Measurements from ENCODE around the gene MID1.

MID1 gene

DNA sequence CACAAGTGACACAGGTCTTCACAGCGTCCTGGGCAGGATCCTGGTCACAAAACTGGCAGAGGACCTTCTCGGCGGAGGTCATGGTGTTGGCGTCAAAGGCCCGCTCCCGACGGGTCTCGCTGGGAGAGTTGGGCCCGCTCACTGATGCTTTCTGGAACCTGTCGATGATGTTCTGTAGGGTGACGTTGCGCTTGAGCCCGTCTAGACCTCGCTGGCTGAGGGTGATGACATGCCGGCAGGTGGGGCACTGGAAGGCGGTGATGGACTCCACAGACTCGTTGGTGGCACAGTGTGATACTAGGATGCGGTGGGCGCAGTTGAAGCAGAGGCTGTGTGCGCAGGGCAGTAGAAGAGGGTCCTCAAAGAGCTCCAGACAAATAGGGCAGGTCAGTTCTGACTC, 53.2 kb downstream of the MID1 start:
- TF ChIP-seq, protein P1, sequence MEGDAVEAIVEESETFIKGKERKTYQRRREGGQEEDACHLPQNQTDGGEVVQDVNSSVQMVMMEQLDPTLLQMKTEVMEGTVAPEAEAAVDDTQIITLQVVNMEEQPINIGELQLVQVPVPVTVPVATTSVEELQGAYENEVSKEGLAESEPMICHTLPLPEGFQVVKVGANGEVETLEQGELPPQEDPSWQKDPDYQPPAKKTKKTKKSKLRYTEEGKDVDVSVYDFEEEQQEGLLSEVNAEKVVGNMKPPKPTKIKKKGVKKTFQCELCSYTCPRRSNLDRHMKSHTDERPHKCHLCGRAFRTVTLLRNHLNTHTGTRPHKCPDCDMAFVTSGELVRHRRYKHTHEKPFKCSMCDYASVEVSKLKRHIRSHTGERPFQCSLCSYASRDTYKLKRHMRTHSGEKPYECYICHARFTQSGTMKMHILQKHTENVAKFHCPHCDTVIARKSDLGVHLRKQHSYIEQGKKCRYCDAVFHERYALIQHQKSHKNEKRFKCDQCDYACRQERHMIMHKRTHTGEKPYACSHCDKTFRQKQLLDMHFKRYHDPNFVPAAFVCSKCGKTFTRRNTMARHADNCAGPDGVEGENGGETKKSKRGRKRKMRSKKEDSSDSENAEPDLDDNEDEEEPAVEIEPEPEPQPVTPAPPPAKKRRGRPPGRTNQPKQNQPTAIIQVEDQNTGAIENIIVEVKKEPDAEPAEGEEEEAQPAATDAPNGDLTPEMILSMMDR (IDR thresholded peaks at IDR 0.05; ENCODE audit: insufficient read depth, low read length, poor library complexity, severe bottlenecking), result no peak
- Histone ChIP-seq H3K27me3 (replicated peaks; ENCODE audit: control insufficient read depth, insufficient read depth, low read length) (no peaks in the 10 kb centered on the region), H3K36me3 (ENCODE audit: control insufficient read depth, insufficient read depth, low read length) (no peaks in the 10 kb centered on the region), H3K4me3 (replicated peaks; ENCODE audit: low read depth, low read length) (no peak overlapping the region)
- no peak for DNase-seq (ENCODE audit: extremely low read depth, insufficient read length)

DNA sequence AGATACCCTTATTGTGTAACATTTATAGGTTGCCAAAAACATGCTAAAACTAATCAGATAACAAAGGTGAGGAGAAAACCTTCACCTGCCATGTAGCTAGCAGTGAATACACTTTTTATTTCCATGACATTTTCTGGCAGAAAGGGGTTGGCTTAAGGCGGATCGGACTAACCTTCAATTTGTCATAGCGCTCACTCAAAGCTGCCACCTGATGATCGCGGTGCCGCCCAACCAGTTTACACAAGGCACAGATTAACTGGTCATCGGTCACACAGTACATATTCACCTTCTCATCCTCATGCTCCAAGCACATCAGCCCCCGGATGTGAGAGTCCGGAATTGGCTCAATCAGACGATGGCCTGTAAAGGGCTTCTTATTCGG, 53.7 kb downstream of the MID1 start:
- DNase-seq (ENCODE audit: extremely low read depth, insufficient read length), result no peak

DNA sequence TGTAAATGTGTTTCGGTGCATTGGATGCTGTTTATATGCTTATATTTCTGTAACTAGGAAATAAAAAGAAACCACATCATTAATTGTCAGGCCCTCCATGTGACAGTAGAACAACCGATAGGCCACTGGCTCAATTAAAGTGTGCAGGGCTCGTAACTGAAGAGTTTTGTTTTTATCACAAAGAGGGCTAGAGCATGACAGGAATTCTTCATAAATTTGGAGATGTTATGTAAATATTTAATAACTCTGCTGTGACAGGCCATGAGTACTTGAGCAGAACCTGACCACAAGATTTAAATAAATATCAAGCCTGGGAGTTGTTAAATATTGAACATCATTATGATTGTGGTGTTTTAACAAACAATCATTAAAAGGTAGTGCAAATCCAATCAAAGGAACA, 55.9 kb downstream of the MID1 start:
- DNase-seq (ENCODE audit: extremely low read depth, insufficient read length), result no peak
- Histone ChIP-seq H3K36me3 (ENCODE audit: control insufficient read depth, insufficient read depth, low read length) (no peaks in the 10 kb centered on the region), H3K27me3 (replicated peaks; ENCODE audit: control insufficient read depth, insufficient read depth, low read length) (no peaks in the 10 kb centered on the region), H3K4me3 (replicated peaks; ENCODE audit: low read depth, low read length) (no peak overlapping the region)
- TF ChIP-seq, protein P1 (IDR thresholded peaks at IDR 0.05; ENCODE audit: insufficient read depth, low read length, poor library complexity, severe bottlenecking), result no peak

More for the DNA sequence above, 53.7 kb downstream of the MID1 start:
- Histone ChIP-seq H3K4me3 (replicated peaks; ENCODE audit: low read depth, low read length) (no peak overlapping the region), H3K27me3 (replicated peaks; ENCODE audit: control insufficient read depth, insufficient read depth, low read length) (no peaks in the 10 kb centered on the region), H3K36me3 (ENCODE audit: control insufficient read depth, insufficient read depth, low read length) (no peaks in the 10 kb centered on the region)
- TF ChIP-seq, protein P1 (IDR thresholded peaks at IDR 0.05; ENCODE audit: insufficient read depth, low read length, poor library complexity, severe bottlenecking), result no peak

DNA sequence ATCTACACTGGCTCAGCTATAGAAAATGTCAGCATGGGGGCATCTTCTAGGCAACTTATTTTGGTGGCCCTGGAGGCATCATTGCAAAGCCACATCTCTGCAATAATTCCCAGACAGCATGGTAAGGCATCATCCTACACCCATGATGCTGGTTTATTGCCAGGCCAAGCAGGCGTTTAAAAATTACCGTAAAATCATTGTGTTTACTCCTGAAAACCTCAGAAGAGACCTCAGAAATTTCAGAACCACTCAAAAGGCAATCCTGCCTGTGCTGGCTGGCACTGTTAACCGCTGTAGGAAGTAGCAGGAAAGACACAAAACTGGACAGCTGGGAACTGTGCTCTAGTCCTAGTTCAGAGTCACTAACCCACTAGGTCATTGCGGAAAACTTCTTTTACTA, 63.2 kb downstream of the MID1 start:
- Histone ChIP-seq H3K4me3 (replicated peaks; ENCODE audit: low read depth, low read length) (no peak overlapping the region), H3K36me3 (ENCODE audit: control insufficient read depth, insufficient read depth, low read length) (no peaks in the 10 kb centered on the region), H3K27me3 (replicated peaks; ENCODE audit: control insufficient read depth, insufficient read depth, low read length) (no peaks in the 10 kb centered on the region)
- TF ChIP-seq, protein P1 (IDR thresholded peaks at IDR 0.05; ENCODE audit: insufficient read depth, low read length, poor library complexity, severe bottlenecking), result no peak
- no peak for DNase-seq (ENCODE audit: extremely low read depth, insufficient read length)

DNA sequence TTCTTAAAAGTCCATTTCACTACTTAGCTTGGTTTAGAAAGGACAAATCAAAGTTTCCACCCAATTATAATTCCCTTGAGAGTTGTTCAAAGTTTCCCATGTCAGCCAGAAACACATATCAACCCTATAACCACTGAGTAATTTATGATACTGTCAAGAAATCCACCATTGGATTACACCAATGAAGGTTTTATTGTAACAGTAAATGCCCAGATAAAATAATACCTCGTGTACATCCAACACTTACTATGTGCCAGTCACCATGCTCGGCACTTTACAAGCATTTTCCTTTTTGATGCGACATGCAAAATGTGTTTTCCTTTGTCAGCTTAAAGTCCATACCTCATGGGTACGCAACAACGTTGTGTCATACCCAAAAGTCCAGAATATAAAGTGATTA, 64.0 kb downstream of the MID1 start:
- H3K36me3 ChIP-seq (ENCODE audit: control insufficient read depth, insufficient read depth, low read length), result no peaks in the 10 kb centered on the region
- H3K4me3 ChIP-seq (replicated peaks; ENCODE audit: low read depth, low read length), result no peak overlapping the region
- TF ChIP-seq, protein P1 (IDR thresholded peaks at IDR 0.05; ENCODE audit: insufficient read depth, low read length, poor library complexity, severe bottlenecking), result no peak
- DNase-seq (ENCODE audit: extremely low read depth, insufficient read length), result no peak
- H3K27me3 ChIP-seq (replicated peaks; ENCODE audit: control insufficient read depth, insufficient read depth, low read length), result no peaks in the 10 kb centered on the region

DNA sequence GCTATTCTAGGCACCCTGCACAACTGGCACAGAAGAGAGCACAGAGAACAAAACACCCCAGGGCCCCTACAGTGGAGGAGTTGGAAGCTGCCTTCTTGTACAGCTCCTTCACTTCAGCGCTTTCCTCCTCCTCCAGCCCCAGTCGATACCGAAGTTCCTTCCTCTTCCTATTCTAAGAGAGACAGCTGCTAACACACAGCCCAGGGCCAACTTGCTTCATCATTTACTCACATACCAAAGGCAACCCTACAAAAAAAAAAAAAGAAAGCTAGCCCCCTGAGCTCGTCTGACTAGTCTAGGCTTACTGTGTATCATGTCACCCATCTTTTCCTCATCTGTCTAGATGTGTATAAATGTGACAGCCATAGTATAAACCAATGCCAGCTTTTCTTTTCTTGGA, 64.5 kb downstream of the MID1 start:
- H3K4me3 ChIP-seq (replicated peaks; ENCODE audit: low read depth, low read length), result no peak overlapping the region
- TF ChIP-seq, protein P1 (IDR thresholded peaks at IDR 0.05; ENCODE audit: insufficient read depth, low read length, poor library complexity, severe bottlenecking), result no peak
- H3K36me3 ChIP-seq (ENCODE audit: control insufficient read depth, insufficient read depth, low read length), result no peaks in the 10 kb centered on the region
- H3K27me3 ChIP-seq (replicated peaks; ENCODE audit: control insufficient read depth, insufficient read depth, low read length), result no peaks in the 10 kb centered on the region
- DNase-seq (ENCODE audit: extremely low read depth, insufficient read length), result no peak
